HEK293 (cell line): Measurements from ENCODE around the gene CLEC16A.
A peak's percentile ranks its signal among the peaks of the same experiment; 100 is the strongest.

Experiments
- CTCF ChIA-PET: fragments of 350-600 bp; formaldehyde crosslinking; extraction: SDS; loops from one replicate; lab custom pipeline; 2021; ENCODE audit warnings: antibody characterized with exemption; lab: Yijun Ruan, JAX
- POLR2A ChIA-PET: fragments of 300-600 bp; formaldehyde crosslinking; extraction: SDS; loops from one replicate; lab custom pipeline; 2020; ENCODE audit warnings: antibody characterized with exemption, inconsistent platforms; lab: Yijun Ruan, JAX
- H3K27ac ChIP-seq: fragments of 200-500 bp; sonication (Bioruptor generic); 2 replicates; pipeline ENCODE4 v1.5.1; 2014; ENCODE audit warnings: low read depth, low read length, control low read depth, inconsistent platforms; ENCODE audit errors: extremely low read depth
- H3K36me3 ChIP-seq, 2 experiments: fragments of 200-500 bp in 1 of 2; sonication (Bioruptor generic) in 1 of 2; 1 replicate in 1 of 2; 2 replicates in 1 of 2; pipeline ENCODE4 v1.5.1; 2014 to 2017; ENCODE audit warnings: inconsistent platforms in 2 of 2, low read length in 2 of 2; ENCODE audit not compliant: control insufficient read depth in 2 of 2, insufficient read depth in 1 of 2
- H3K4me1 ChIP-seq: fragments of 200-500 bp; sonication (Bioruptor generic); 2 replicates; pipeline ENCODE4 v1.5.1; 2014; ENCODE audit warnings: mild to moderate bottlenecking, low read length, inconsistent platforms; ENCODE audit not compliant: control insufficient read depth, insufficient read depth
- H3K4me3 ChIP-seq: 2 replicates; pipeline ENCODE4 v1.5.1; 2011; ENCODE audit warnings: low read depth, mild to moderate bottlenecking, control low read depth, low read length, moderate library complexity
- H3K9me3 ChIP-seq: fragments of 200-500 bp; sonication (Bioruptor generic); 2 replicates; pipeline ENCODE4 v1.5.1; 2014; ENCODE audit warnings: low read depth, low read length, inconsistent platforms; ENCODE audit not compliant: control insufficient read depth, insufficient read depth
- GLIS2 ChIP-seq: fragments of 450-650 bp; formaldehyde crosslinking; IDR thresholded peaks from 2 replicates; pipeline ENCODE4 v1.5.1; 2016; ENCODE audit warnings: missing biosample characterization, missing genetic modification characterization
- IKZF3 ChIP-seq: fragments of 450-650 bp; IDR thresholded peaks from 2 replicates; pipeline ENCODE4 v1.5.0; 2018; ENCODE audit warnings: missing biosample characterization, mild to moderate bottlenecking, missing genetic modification characterization, moderate library complexity
- MZF1 ChIP-seq: fragments of 450-650 bp; formaldehyde crosslinking; IDR thresholded peaks from 2 replicates; pipeline ENCODE4 v1.5.1; 2017; ENCODE audit warnings: missing biosample characterization, missing genetic modification characterization, borderline replicate concordance
- SALL2 ChIP-seq: fragments of 450-650 bp; formaldehyde crosslinking; IDR thresholded peaks from 2 replicates; pipeline ENCODE4 v1.5.0; 2017; ENCODE audit warnings: missing biosample characterization, mild to moderate bottlenecking, missing genetic modification characterization, borderline replicate concordance
- SP2 ChIP-seq: fragments of 450-650 bp; formaldehyde crosslinking; IDR thresholded peaks from 2 replicates; pipeline ENCODE4 v1.5.1; 2016; ENCODE audit warnings: missing biosample characterization, missing genetic modification characterization
- TRIM28 ChIP-seq: IDR thresholded peaks from 2 replicates; pipeline ENCODE4 v1.6.1; 2011; ENCODE audit warnings: low read length, control low read depth, borderline replicate concordance
- WT1 ChIP-seq: fragments of 450-650 bp; formaldehyde crosslinking; IDR thresholded peaks from 2 replicates; pipeline ENCODE4 v1.5.1; 2016; ENCODE audit warnings: missing biosample characterization, missing genetic modification characterization
- ZBTB20 ChIP-seq: fragments of 450-650 bp; formaldehyde crosslinking; IDR thresholded peaks from 2 replicates; pipeline ENCODE4 v1.5.1; 2016; ENCODE audit warnings: missing biosample characterization, missing genetic modification characterization
- ZBTB48 ChIP-seq: fragments of 450-650 bp; formaldehyde crosslinking; IDR thresholded peaks from 2 replicates; pipeline ENCODE4 v1.5.1; 2016; ENCODE audit warnings: missing biosample characterization, missing genetic modification characterization
- ZBTB8A ChIP-seq: fragments of 450-650 bp; formaldehyde crosslinking; IDR thresholded peaks from 2 replicates; pipeline ENCODE4 v1.5.1; 2016; ENCODE audit warnings: missing biosample characterization, missing genetic modification characterization
- ZNF140 ChIP-seq: fragments of 450-650 bp; formaldehyde crosslinking; IDR thresholded peaks from 2 replicates; pipeline ENCODE4 v1.5.1; 2016; ENCODE audit warnings: missing biosample characterization, missing genetic modification characterization
- ZNF335 ChIP-seq: fragments of 450-650 bp; formaldehyde crosslinking; conservative IDR thresholded peaks from 2 replicates; pipeline ENCODE4 v1.5.1; 2016; ENCODE audit warnings: missing biosample characterization, missing genetic modification characterization
- ZNF341 ChIP-seq: fragments of 450-650 bp; formaldehyde crosslinking; IDR thresholded peaks from 2 replicates; pipeline ENCODE4; 2016; ENCODE audit warnings: low read depth, missing biosample characterization, missing genetic modification characterization
- ZNF529 ChIP-seq: fragments of 450-650 bp; formaldehyde crosslinking; IDR thresholded peaks from 2 replicates; pipeline ENCODE4 v1.5.1; 2017; ENCODE audit warnings: missing genetic modification characterization, missing biosample characterization; ENCODE audit not compliant: insufficient replicate concordance
- ZNF548 ChIP-seq: fragments of 450-650 bp; formaldehyde crosslinking; IDR thresholded peaks from 2 replicates; pipeline ENCODE4 v1.5.1; 2016; ENCODE audit warnings: missing biosample characterization, missing genetic modification characterization
- ZNF571 ChIP-seq: fragments of 450-650 bp; formaldehyde crosslinking; IDR thresholded peaks from 2 replicates; pipeline ENCODE4 v1.5.0; 2017; ENCODE audit warnings: missing biosample characterization, missing genetic modification characterization
- ZNF596 ChIP-seq: fragments of 450-650 bp; IDR thresholded peaks from 2 replicates; pipeline ENCODE4 v1.5.0; 2018; ENCODE audit warnings: missing biosample characterization, mild to moderate bottlenecking, missing genetic modification characterization, moderate library complexity
- ZNF777 ChIP-seq: fragments of 450-650 bp; formaldehyde crosslinking; IDR thresholded peaks from 2 replicates; pipeline ENCODE4 v1.5.1; 2017; ENCODE audit warnings: missing biosample characterization, missing genetic modification characterization, borderline replicate concordance
- ZSCAN23 ChIP-seq: fragments of 450-650 bp; formaldehyde crosslinking; IDR thresholded peaks from 2 replicates; pipeline ENCODE4 v1.5.1; 2016; ENCODE audit warnings: missing biosample characterization, missing genetic modification characterization
- TF ChIP-seq, protein P1 (sequence below): fragments of 450-650 bp; formaldehyde crosslinking; IDR thresholded peaks from 2 replicates; pipeline ENCODE4 v1.5.1; 2016; ENCODE audit warnings: missing biosample characterization, missing genetic modification characterization
- TF ChIP-seq, protein P2 (sequence below): fragments of 450-650 bp; formaldehyde crosslinking; IDR thresholded peaks from 2 replicates; pipeline ENCODE4 v1.5.1; 2016; ENCODE audit warnings: missing biosample characterization, missing genetic modification characterization, borderline replicate concordance
- TF ChIP-seq, protein P3 (sequence below): fragments of 450-650 bp; formaldehyde crosslinking; IDR thresholded peaks from 2 replicates; pipeline ENCODE4 v1.5.1; 2016; ENCODE audit warnings: missing biosample characterization, missing genetic modification characterization, borderline replicate concordance

The CLEC16A gene

DNA sequence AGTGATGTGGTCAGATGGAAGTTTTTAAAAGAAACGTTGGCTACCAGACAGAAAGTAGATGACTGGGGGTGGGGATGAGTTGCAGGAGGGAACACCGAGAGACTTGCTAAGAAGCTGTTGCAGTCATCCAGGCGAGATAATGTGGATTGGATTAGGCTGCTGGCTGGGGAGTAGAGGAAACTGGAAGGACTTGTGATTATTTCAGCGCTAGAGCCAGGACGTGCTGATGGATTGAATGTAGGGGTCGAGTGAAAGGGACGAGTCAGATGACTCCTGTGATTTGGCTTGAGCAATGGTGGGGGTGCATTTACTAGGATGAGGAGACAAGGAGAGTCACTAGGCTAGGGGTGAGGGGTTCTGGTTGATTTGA lies 88.5 kb downstream of the CLEC16A start:
- Histone ChIP-seq H3K9me3 (no peaks in the 10 kb centered on the region), H3K4me1 (no peaks in the 10 kb centered on the region; the same call in 1 of the 2 replicates), H3K36me3 (peaks cover 0 to 29% of the 10 kb centered on the region in 2 experiments; a peak in 1 of 3 replicates), H3K27ac (no peak overlapping the region), H3K4me3 (no peak overlapping the region)
- CTCF ChIA-PET, result no interaction called here
- TF ChIP-seq SALL2 (tag by site-specific recombination), result no peak
- no peak for TF ChIP-seq SP2 (tag by site-specific recombination)
- TF ChIP-seq ZNF548 (tag by site-specific recombination), result no peak
- TF ChIP-seq ZBTB20, result no peak
- peak; percentile 16; the same call in 1 of the 2 replicates for TF ChIP-seq ZNF341
- POLR2A ChIA-PET, result no interaction called here

DNA sequence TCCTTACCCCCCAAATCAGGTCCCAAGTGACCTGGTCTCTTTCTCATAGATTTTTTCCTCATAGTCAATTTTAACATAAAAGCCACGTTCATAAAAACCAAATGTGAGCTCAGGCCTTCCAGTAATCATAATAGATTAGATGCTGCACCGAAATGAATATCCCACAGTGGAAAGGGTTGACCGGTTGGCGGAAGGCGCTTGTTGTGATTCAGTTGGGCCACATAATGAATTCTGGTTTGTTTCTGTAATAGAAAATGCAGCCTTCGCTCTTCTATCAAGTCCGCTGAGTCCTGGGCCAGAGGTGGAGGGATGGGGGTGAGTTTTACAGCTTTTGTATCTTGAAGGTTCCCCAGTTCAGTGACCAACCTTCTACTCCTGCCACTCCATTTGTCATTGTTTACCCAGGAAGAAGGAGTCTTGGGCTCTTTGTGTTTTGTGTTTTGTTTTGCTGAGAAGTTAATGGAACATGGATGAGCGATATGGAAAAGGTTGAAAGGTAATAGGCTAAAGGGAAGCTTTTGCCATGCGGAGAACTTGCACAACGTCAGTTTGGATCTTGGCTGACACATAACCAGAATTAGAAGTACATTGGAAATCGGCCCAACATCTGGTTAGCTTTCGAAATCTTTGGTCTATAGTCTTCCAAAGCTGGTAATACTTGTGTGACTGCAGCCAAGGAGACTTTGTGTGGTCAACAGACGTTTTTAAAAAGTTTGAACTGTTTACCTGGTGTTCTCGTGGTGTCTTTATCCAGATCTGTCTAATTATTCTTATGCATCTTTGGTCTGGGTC lies 89.5 kb downstream of the CLEC16A start:
- H3K9me3 ChIP-seq, result no peaks in the 10 kb centered on the region
- no peak overlapping the region for H3K27ac ChIP-seq
- no peaks in the 10 kb centered on the region; the same call in 1 of the 2 replicates for H3K4me1 ChIP-seq
- H3K36me3 ChIP-seq, result peaks cover 0 to 30% of the 10 kb centered on the region in 2 experiments; a peak in 1 of 3 replicates
- H3K4me3 ChIP-seq, result no peak overlapping the region
- POLR2A ChIA-PET, result no interaction called here
- TF ChIP-seq ZNF777 (no peak), TRIM28 (no peak), ZBTB20 (no peak), MZF1 (tag by site-specific recombination) (no peak), ZSCAN23 (tag by site-specific recombination) (no peak), ZNF596 (tag by site-specific recombination) (no peak), ZNF335 (no peak), ZNF140 (no peak), ZNF571 (tag by site-specific recombination) (no peak), ZBTB8A (tag by site-specific recombination) (no peak), WT1 (tag by site-specific recombination) (no peak), ZNF529 (tag by site-specific recombination) (no peak), IKZF3 (tag by site-specific recombination) (no peak), ZBTB48 (tag by site-specific recombination) (no peak), GLIS2 (tag by site-specific recombination) (no peak)
- TF ChIP-seq, protein P1, sequence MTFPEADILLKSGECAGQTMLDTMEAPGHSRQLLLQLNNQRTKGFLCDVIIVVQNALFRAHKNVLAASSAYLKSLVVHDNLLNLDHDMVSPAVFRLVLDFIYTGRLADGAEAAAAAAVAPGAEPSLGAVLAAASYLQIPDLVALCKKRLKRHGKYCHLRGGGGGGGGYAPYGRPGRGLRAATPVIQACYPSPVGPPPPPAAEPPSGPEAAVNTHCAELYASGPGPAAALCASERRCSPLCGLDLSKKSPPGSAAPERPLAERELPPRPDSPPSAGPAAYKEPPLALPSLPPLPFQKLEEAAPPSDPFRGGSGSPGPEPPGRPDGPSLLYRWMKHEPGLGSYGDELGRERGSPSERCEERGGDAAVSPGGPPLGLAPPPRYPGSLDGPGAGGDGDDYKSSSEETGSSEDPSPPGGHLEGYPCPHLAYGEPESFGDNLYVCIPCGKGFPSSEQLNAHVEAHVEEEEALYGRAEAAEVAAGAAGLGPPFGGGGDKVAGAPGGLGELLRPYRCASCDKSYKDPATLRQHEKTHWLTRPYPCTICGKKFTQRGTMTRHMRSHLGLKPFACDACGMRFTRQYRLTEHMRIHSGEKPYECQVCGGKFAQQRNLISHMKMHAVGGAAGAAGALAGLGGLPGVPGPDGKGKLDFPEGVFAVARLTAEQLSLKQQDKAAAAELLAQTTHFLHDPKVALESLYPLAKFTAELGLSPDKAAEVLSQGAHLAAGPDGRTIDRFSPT (tag by site-specific recombination), result no peak
- TF ChIP-seq, protein P2, sequence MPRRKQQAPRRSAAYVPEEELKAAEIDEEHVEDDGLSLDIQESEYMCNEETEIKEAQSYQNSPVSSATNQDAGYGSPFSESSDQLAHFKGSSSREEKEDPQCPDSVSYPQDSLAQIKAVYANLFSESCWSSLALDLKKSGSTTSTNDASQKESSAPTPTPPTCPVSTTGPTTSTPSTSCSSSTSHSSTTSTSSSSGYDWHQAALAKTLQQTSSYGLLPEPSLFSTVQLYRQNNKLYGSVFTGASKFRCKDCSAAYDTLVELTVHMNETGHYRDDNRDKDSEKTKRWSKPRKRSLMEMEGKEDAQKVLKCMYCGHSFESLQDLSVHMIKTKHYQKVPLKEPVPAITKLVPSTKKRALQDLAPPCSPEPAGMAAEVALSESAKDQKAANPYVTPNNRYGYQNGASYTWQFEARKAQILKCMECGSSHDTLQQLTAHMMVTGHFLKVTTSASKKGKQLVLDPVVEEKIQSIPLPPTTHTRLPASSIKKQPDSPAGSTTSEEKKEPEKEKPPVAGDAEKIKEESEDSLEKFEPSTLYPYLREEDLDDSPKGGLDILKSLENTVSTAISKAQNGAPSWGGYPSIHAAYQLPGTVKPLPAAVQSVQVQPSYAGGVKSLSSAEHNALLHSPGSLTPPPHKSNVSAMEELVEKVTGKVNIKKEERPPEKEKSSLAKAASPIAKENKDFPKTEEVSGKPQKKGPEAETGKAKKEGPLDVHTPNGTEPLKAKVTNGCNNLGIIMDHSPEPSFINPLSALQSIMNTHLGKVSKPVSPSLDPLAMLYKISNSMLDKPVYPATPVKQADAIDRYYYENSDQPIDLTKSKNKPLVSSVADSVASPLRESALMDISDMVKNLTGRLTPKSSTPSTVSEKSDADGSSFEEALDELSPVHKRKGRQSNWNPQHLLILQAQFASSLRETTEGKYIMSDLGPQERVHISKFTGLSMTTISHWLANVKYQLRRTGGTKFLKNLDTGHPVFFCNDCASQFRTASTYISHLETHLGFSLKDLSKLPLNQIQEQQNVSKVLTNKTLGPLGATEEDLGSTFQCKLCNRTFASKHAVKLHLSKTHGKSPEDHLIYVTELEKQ (tag by site-specific recombination), result no peak
- TF ChIP-seq, protein P3, sequence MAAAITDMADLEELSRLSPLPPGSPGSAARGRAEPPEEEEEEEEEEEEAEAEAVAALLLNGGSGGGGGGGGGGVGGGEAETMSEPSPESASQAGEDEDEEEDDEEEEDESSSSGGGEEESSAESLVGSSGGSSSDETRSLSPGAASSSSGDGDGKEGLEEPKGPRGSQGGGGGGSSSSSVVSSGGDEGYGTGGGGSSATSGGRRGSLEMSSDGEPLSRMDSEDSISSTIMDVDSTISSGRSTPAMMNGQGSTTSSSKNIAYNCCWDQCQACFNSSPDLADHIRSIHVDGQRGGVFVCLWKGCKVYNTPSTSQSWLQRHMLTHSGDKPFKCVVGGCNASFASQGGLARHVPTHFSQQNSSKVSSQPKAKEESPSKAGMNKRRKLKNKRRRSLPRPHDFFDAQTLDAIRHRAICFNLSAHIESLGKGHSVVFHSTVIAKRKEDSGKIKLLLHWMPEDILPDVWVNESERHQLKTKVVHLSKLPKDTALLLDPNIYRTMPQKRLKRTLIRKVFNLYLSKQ (tag by site-specific recombination), result no peak
- TF ChIP-seq, all 188 proteins: peak for 0
- CTCF ChIA-PET, result interaction anchor here (0.8 kb wide), 1 partner anchor 13 kb away, joined by 4 read pairs; no protein-coding TSS in a partner anchor
